Type B pancreatic cell (in vitro differentiated cells): ENCODE results near the gene GPSM3. TPM values are rescaled to one million over a fixed set of nuclear protein-coding genes. Genes with fewer than 3 reads are reported as not detected.

Experiments
- DNase-seq: peaks from one replicate; pipeline ENCODE4 v3.0.0; 2021; ENCODE audit warnings: mixed read lengths; ENCODE audit not compliant: unreplicated experiment; ENCODE audit errors: extremely low spot score
- H3K27ac Mint-ChIP-seq: 2 replicates; pipeline ENCODE4 v1.8.0; 2021; ENCODE audit warnings: mild to moderate bottlenecking, mixed read lengths
- H3K27me3 Mint-ChIP-seq: 2 replicates; pipeline ENCODE4 v1.8.0; 2021; ENCODE audit warnings: mixed read lengths
- H3K36me3 Mint-ChIP-seq: 2 replicates; pipeline ENCODE4 v1.8.0; 2021; ENCODE audit warnings: mixed read lengths
- H3K4me1 Mint-ChIP-seq: one replicate; pipeline ENCODE4 v1.8.0; 2021; ENCODE audit warnings: mixed read lengths; ENCODE audit not compliant: unreplicated experiment
- H3K4me3 Mint-ChIP-seq: 2 replicates; pipeline ENCODE4 v1.8.0; 2021; ENCODE audit warnings: mild to moderate bottlenecking, mixed read lengths
- H3K9me3 Mint-ChIP-seq: 2 replicates; pipeline ENCODE4 v1.8.0; 2021; ENCODE audit warnings: mixed read lengths
- CTCF ChIP-seq: fragments of 200-600 bp; sonication (generic); conservative IDR thresholded peaks from 2 replicates; pipeline ENCODE4 v1.5.0; 2021; ENCODE audit warnings: antibody characterized with exemption, mild to moderate bottlenecking
- total RNA-seq: library from RNA; stranded (reverse); gene quantifications from 2 replicates; pipeline ENCODE4 v1.2.1, GENCODE V29; 2021; ENCODE audit warnings: low replicate concordance

Gene GPSM3
- total RNA-seq, 1 donor from 2014 or later = 3.3 TPM

GRCh38 chr6:32182555-32182981 lies 9.9 kb downstream of the GPSM3 start:
- Mint-ChIP-seq H3K4me3 (no peak overlapping the region), H3K4me1 (peaks cover 38% of the 10 kb centered on the region), H3K9me3 (no peaks in the 10 kb centered on the region), H3K27me3 (no peaks in the 10 kb centered on the region), H3K36me3 (peaks cover 29% of the 10 kb centered on the region), H3K27ac (no peak overlapping the region)
- DNase-seq = no peak
- TF ChIP-seq CTCF = no peak

- Mint-ChIP-seq H3K27ac (no peak overlapping the region), H3K36me3 (peaks cover 25% of the 10 kb centered on the region), H3K4me3 (no peak overlapping the region), H3K9me3 (no peaks in the 10 kb centered on the region), H3K4me1 (peaks cover 35% of the 10 kb centered on the region), H3K27me3 (no peaks in the 10 kb centered on the region)
- TF ChIP-seq CTCF = no peak
- no peak for DNase-seq
These were observed 10.4 kb downstream of the GPSM3 start for GRCh38 chr6:32181915-32182529.

GRCh38 chr6:32181148-32181702 lies 11.2 kb downstream of the GPSM3 start:
- TF ChIP-seq CTCF = no peak
- H3K27ac Mint-ChIP-seq = no peak overlapping the region
- H3K4me3 Mint-ChIP-seq = peak overlapping the region; percentile 4

GRCh38 chr6:32179766-32180405 lies 12.6 kb downstream of the GPSM3 start:
- TF ChIP-seq CTCF = no peak
- Mint-ChIP-seq H3K9me3 (no peaks in the 10 kb centered on the region), H3K27me3 (no peaks in the 10 kb centered on the region), H3K27ac (no peak overlapping the region), H3K4me3 (peak overlapping the region; percentile 98), H3K4me1 (peaks cover 28% of the 10 kb centered on the region), H3K36me3 (peaks cover 16% of the 10 kb centered on the region)
- no peak for DNase-seq

More at GRCh38 chr6:32181148-32181702, 11.2 kb downstream of the GPSM3 start:
- no peaks in the 10 kb centered on the region for H3K9me3 Mint-ChIP-seq
- H3K4me1 Mint-ChIP-seq = peaks cover 36% of the 10 kb centered on the region
- peaks cover 21% of the 10 kb centered on the region for H3K36me3 Mint-ChIP-seq
- DNase-seq = no peak
- no peaks in the 10 kb centered on the region for H3K27me3 Mint-ChIP-seq

- peaks cover 35% of the 10 kb centered on the region for H3K4me1 Mint-ChIP-seq
- no peaks in the 10 kb centered on the region for H3K27me3 Mint-ChIP-seq
- no peak for DNase-seq
- H3K4me3 Mint-ChIP-seq = peak overlapping the region; percentile 98
- no peaks in the 10 kb centered on the region for H3K9me3 Mint-ChIP-seq
- peaks cover 16% of the 10 kb centered on the region for H3K36me3 Mint-ChIP-seq
- peak overlapping the region; percentile 95 for H3K27ac Mint-ChIP-seq
- no peak for TF ChIP-seq CTCF
These were observed 13.6 kb downstream of the GPSM3 start for GRCh38 chr6:32178547-32179440.
